IPS-15b (cell line): ENCODE data around the gene NDUFAF7.
"Not testable (repeated sequence)": the region's sequence is repeated elsewhere in the genome, so short reads cannot be mapped to it uniquely, and the experiment has no call there.

Experiments
- H3K27me3 ChIP-seq: one replicate; pipeline ENCODE4 v1.6.1; 2013; ENCODE audit warnings: low read length; ENCODE audit not compliant: control insufficient read depth, insufficient read depth
- H3K36me3 ChIP-seq: one replicate; pipeline ENCODE4 v1.6.1; 2013; ENCODE audit warnings: low read length; ENCODE audit not compliant: control insufficient read depth, insufficient read depth
- H3K4me1 ChIP-seq: one replicate; pipeline ENCODE4 v1.6.1; 2013; ENCODE audit warnings: mild to moderate bottlenecking, low read length; ENCODE audit not compliant: control insufficient read depth, insufficient read depth
- H3K4me3 ChIP-seq: one replicate; pipeline ENCODE4 v1.5.1; 2013; ENCODE audit warnings: low read depth, low read length
- H3K9ac ChIP-seq: one replicate; pipeline ENCODE4 v1.6.1; 2013; ENCODE audit warnings: low read depth, mild to moderate bottlenecking, low read length
- H3K9me3 ChIP-seq: one replicate; pipeline ENCODE4 v1.6.1; 2013; ENCODE audit warnings: mild to moderate bottlenecking, low read length; ENCODE audit not compliant: control insufficient read depth, insufficient read depth

The NDUFAF7 gene

DNA sequence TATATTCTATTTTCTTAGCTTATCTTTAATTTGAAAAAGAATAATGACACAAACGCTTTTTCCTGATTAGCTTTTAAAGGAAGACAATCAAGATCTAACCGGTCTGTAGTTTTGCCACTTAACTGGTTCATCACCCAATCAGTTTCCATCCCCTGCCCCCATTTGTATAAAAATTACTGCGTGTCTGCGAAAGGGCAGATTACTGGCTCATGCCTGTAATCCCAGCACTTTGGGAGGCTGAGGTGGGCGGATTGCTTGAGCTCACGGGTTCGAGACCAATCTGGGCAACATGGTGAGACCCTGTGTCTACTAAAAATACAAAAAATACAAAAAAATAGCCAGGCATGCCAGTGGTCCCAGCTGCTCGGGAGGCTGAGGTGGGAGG is 32.8 kb upstream of the NDUFAF7 start:
- Histone ChIP-seq H3K4me1 (peaks cover 10% of the 10 kb centered on the region), H3K9ac (peak overlapping the region; percentile 17), H3K9me3 (no peaks in the 10 kb centered on the region), H3K36me3 (peaks cover 16% of the 10 kb centered on the region), H3K4me3 (peak overlapping the region; percentile 10), H3K27me3 (no peaks in the 10 kb centered on the region)

- no peak overlapping the region for H3K4me3 ChIP-seq
- peaks cover 21% of the 10 kb centered on the region for H3K4me1 ChIP-seq
- H3K27me3 ChIP-seq: no peaks in the 10 kb centered on the region
- peaks cover 19% of the 10 kb centered on the region for H3K36me3 ChIP-seq
- no peak overlapping the region for H3K9ac ChIP-seq
- no peaks in the 10 kb centered on the region for H3K9me3 ChIP-seq
Observed at GRCh38 chr2:37201208-37201607, 30.2 kb upstream of the NDUFAF7 start.

DNA sequence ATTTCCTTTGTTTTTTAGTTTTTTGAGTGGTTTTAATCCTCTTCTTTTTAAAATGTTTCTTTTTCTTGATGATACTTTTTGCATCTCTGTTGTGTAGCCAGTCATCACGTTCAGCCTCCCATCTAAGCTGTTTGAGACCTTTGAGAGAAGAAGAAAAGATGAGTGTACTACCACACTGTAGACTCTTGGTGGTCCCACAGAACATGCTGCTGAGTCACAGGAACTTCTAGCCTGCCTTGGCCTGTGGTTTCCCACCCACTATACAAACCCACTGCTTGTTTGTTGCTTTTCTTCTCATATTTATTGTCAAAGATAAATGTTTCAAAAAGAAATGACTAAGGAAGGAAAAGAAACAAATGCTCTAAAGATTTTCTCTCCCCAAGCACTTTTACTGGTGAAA is 29.7 kb upstream of the NDUFAF7 start:
- Histone ChIP-seq H3K27me3 (no peaks in the 10 kb centered on the region), H3K9me3 (no peaks in the 10 kb centered on the region), H3K36me3 (peaks cover 19% of the 10 kb centered on the region), H3K9ac (no peak overlapping the region), H3K4me1 (peaks cover 26% of the 10 kb centered on the region), H3K4me3 (no peak overlapping the region)

- Histone ChIP-seq H3K9ac (no peak overlapping the region), H3K9me3 (no peaks in the 10 kb centered on the region), H3K4me3 (no peak overlapping the region), H3K4me1 (peaks cover 26% of the 10 kb centered on the region), H3K36me3 (peaks cover 19% of the 10 kb centered on the region), H3K27me3 (no peaks in the 10 kb centered on the region)
Observed at GRCh38 chr2:37203708-37204107, 27.8 kb upstream of the NDUFAF7 start.

- H3K27me3 ChIP-seq, H3K9me3 ChIP-seq: not testable (repeated sequence)
- peak overlapping the region; percentile 10 for H3K4me3 ChIP-seq
- H3K9ac ChIP-seq: peak overlapping the region; percentile 56
- H3K4me1 ChIP-seq: peaks cover 18% of the 10 kb centered on the region
- H3K36me3 ChIP-seq: peaks cover 31% of the 10 kb centered on the region
Observed at GRCh38 chr2:37205071-37205661, 26.3 kb upstream of the NDUFAF7 start.

DNA sequence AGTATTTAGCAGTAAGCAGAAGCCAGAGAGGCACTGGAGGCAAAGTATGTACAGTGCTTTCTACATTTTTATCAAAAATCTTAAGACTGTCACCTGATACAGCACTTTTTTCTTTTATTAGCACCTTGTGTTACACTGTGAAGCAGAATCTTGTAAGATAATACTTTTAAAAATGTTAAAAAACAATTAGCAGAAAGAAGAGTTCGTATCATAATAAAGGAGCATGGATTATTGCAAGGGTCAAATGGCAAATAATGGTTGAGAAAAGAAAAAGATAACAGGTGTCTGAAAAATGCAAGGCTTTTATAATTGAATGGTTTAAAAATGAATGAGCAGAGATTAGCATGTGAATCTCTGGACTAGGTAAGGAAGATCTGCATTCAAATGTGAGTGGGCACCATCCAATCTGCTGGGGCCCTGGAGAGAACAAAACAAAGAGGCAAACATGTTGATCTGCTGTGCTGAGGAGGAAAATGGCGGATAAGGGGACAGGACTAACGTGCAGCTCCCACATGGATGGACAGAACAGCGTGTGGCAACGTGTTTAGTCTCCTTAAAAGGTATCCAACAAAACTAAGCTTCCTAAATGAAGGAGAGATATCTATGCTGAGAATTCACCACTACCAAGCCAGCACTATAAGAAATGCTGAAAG is 25.6 kb upstream of the NDUFAF7 start:
- Histone ChIP-seq H3K4me3 (peak overlapping the region; percentile 13), H3K27me3 (no peaks in the 10 kb centered on the region), H3K9me3 (no peaks in the 10 kb centered on the region), H3K4me1 (peaks cover 15% of the 10 kb centered on the region), H3K36me3 (peaks cover 36% of the 10 kb centered on the region), H3K9ac (peak overlapping the region; percentile 77)

DNA sequence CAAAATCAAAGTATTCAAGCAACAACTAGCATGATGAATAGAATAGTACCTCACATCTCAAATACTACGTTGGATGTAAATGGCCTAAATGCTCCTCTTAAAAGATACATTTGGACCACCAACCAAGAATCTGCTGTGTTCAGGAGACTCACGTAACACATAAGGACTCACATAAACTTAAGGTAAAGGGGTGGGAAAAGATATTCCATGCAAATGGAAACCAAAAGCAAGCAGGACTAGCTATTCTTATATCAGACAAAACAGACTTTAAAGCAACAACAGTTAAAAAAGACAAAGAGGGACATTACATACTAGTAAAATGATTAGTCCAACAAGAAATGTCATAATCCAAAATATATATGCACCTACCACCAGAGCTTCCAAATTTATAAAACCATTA is 24.7 kb upstream of the NDUFAF7 start:
- H3K9me3 ChIP-seq, H3K9ac ChIP-seq, H3K4me3 ChIP-seq, H3K27me3 ChIP-seq: not testable (repeated sequence)
- Histone ChIP-seq H3K36me3 (peaks cover 40% of the 10 kb centered on the region), H3K4me1 (peaks cover 15% of the 10 kb centered on the region)

DNA sequence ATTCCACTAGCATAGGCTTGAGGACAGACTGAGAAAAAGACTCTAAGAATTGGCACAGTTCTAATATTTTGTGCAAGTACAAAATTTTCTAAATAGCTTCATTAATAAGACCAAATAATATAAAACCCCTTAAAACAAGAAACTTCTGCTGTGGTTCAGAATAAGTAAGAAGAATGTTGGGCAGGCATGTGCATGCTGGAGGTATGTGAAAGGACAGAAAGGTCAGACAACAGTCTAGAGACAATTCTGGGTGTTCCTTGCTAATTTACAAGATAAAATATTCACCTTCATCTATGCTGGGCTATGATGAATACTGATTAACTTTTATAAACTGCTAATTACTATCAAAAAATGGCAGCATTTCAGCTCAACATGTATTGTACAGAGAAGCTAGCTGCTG is 20.2 kb upstream of the NDUFAF7 start:
- H3K36me3 ChIP-seq: peaks cover 51% of the 10 kb centered on the region
- H3K9ac ChIP-seq: no peak overlapping the region
- H3K4me1 ChIP-seq: peaks cover 5% of the 10 kb centered on the region
- no peak overlapping the region for H3K4me3 ChIP-seq
- no peaks in the 10 kb centered on the region for H3K9me3 ChIP-seq
- no peaks in the 10 kb centered on the region for H3K27me3 ChIP-seq

DNA sequence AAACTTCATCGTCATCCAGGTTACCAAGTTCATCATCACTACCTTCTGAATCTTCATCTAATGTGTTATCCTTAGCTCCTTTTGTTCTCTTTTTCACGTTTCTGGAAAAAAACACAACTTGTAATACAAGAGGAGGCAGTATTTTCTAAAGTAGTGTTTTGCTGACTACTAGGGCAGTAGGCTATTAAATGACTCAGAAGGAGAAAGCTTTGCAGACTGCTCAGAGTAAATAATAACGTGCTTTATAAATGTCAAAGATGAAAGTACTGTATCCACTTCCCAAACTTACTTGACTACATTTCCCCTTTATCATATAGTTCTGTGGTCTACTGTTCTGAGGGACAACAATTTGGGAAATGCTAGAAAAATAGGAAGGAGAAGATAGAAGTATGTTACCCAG is 19.5 kb upstream of the NDUFAF7 start:
- Histone ChIP-seq H3K9ac (no peak overlapping the region), H3K36me3 (peaks cover 51% of the 10 kb centered on the region)

GRCh38 chr2:37215250-37215649 is 16.2 kb upstream of the NDUFAF7 start:
- Histone ChIP-seq H3K27me3 (no peaks in the 10 kb centered on the region), H3K4me3 (no peak overlapping the region), H3K4me1 (no peaks in the 10 kb centered on the region), H3K9ac (no peak overlapping the region), H3K9me3 (no peaks in the 10 kb centered on the region), H3K36me3 (peaks cover 46% of the 10 kb centered on the region)

More for the DNA sequence above, 19.5 kb upstream of the NDUFAF7 start:
- H3K4me3 ChIP-seq: no peak overlapping the region
- no peaks in the 10 kb centered on the region for H3K9me3 ChIP-seq
- no peaks in the 10 kb centered on the region for H3K4me1 ChIP-seq
- H3K27me3 ChIP-seq: no peaks in the 10 kb centered on the region

GRCh38 chr2:37219046-37219445 is 12.4 kb upstream of the NDUFAF7 start:
- Histone ChIP-seq H3K4me3 (no peak overlapping the region), H3K36me3 (peaks cover 41% of the 10 kb centered on the region), H3K4me1 (peaks cover 5% of the 10 kb centered on the region), H3K9ac (no peak overlapping the region), H3K27me3 (no peaks in the 10 kb centered on the region), H3K9me3 (no peaks in the 10 kb centered on the region)

- Histone ChIP-seq H3K27me3 (no peaks in the 10 kb centered on the region), H3K9ac (no peak overlapping the region), H3K4me3 (no peak overlapping the region), H3K9me3 (no peaks in the 10 kb centered on the region), H3K36me3 (peaks cover 43% of the 10 kb centered on the region), H3K4me1 (peaks cover 23% of the 10 kb centered on the region)
Observed at GRCh38 chr2:37223131-37223530, 8.3 kb upstream of the NDUFAF7 start.
